D341Med (cell line): Measurements from ENCODE around the gene TRAPPC3.
A peak's percentile ranks its signal among the peaks of the same experiment; 100 is the strongest.
"Not testable (repeated sequence)": the region's sequence is repeated elsewhere in the genome, so short reads cannot be mapped to it uniquely, and the experiment has no call there.

Experiments
- DNase-seq: peaks from one replicate; pipeline ENCODE4 v3.0.0; 2012; ENCODE audit warnings: low spot score

TRAPPC3 gene

GRCh38 chr1:36149237-36149972, at the start of gene TRAPPC3:
TRAPPC3 (minus strand) TSS chr1:36149486; CDS start chr1:36149378, 108 bp downstream.
- peak; percentile 97 for DNase-seq

- DNase-seq = no peak
Measured at GRCh38 chr1:36198641-36199040, 49.4 kb upstream of the TRAPPC3 start.

GRCh38 chr1:36196805-36197204, 47.5 kb upstream of the TRAPPC3 start:
- DNase-seq = not testable (repeated sequence)

- DNase-seq = peak; percentile 86
Measured at GRCh38 chr1:36187800-36188593, 38.7 kb upstream of the TRAPPC3 start.

GRCh38 chr1:36183309-36183856, 34.1 kb upstream of the TRAPPC3 start:
- DNase-seq = no peak

- DNase-seq = no peak
Measured at GRCh38 chr1:36182734-36183133, 33.4 kb upstream of the TRAPPC3 start.

- DNase-seq = no peak
Measured at GRCh38 chr1:36179220-36179600, 29.9 kb upstream of the TRAPPC3 start.

- peak; percentile 33 for DNase-seq
Measured at GRCh38 chr1:36178471-36179219, 29.4 kb upstream of the TRAPPC3 start.

GRCh38 chr1:36177589-36178431, 28.5 kb upstream of the TRAPPC3 start:
- peak; percentile 20 for DNase-seq

GRCh38 chr1:36176106-36176949, 27.0 kb upstream of the TRAPPC3 start:
- DNase-seq = no peak

GRCh38 chr1:36175137-36176095, 26.1 kb upstream of the TRAPPC3 start:
- no peak for DNase-seq

GRCh38 chr1:36174713-36175112, 25.4 kb upstream of the TRAPPC3 start:
- no peak for DNase-seq

GRCh38 chr1:36172983-36173382, 23.7 kb upstream of the TRAPPC3 start:
- no peak for DNase-seq

GRCh38 chr1:36172017-36172747, 22.9 kb upstream of the TRAPPC3 start:
- no peak for DNase-seq

- DNase-seq = no peak
Measured at GRCh38 chr1:36170643-36171412, 21.5 kb upstream of the TRAPPC3 start.

GRCh38 chr1:36168514-36168913, 19.2 kb upstream of the TRAPPC3 start:
- DNase-seq = no peak
